Measurements from ENCODE around the gene AFF4. TPM values are rescaled to one million over a fixed set of nuclear protein-coding genes. Genes with fewer than 3 reads are reported as not detected.

The AFF4 gene
- total and polyA plus RNA-seq, 2 experiments from 2014 or later = 41.7 to 47.3 TPM

GRCh38 chr5:132831095-132831860 lies 132.2 kb downstream of the AFF4 start:
- H3K36me3 ChIP-seq (ENCODE audit: low read depth) = no peaks in the 10 kb centered on the region
- peaks cover 11% of the 10 kb centered on the region; the same call in 1 of the 2 replicates for H3K79me2 ChIP-seq (ENCODE audit: insufficient read depth)
- H2AFZ ChIP-seq = peak overlapping the region; percentile 87
- 83 to 84% methylated on average over 15 of the region's 15 CpGs for WGBS, 2 experiments (ENCODE audit: low coverage in 1 of 2, low lambda C conversion rate in 2 of 2, missing lambda C conversion rate in 2 of 2)
- peak overlapping the region; percentile 86 for H3K4me2 ChIP-seq (ENCODE audit: unreplicated experiment)
- no peak for DNase-seq
- no peaks in the 10 kb centered on the region for H3F3A ChIP-seq (ENCODE audit: insufficient read depth)
- in situ Hi-C loops (cut with MboI) = no loop called here
- peaks cover 4% of the 10 kb centered on the region; the same call in 1 of the 2 replicates for H3K4me1 ChIP-seq (ENCODE audit: insufficient read depth)
- H3K4me3 ChIP-seq = peak overlapping the region; percentile 76; the same call in 1 of the 2 replicates
- TF ChIP-seq EZH2 (IDR thresholded peaks at IDR 0.05; ENCODE audit: insufficient read depth, poor library complexity, severe bottlenecking) (no peak), EZH2phosphoT487 (IDR thresholded peaks at IDR 0.05; ENCODE audit: insufficient read depth, low read depth) (no peak)
- H4K20me1 ChIP-seq (ENCODE audit: insufficient read depth) = no peaks in the 10 kb centered on the region
- no peaks in the 10 kb centered on the region for H3K9me2 ChIP-seq (ENCODE audit: insufficient read depth)
- H3K9ac ChIP-seq = peak overlapping the region; percentile 82
- H3K27ac ChIP-seq = no peak overlapping the region
- H3K9me3 ChIP-seq (ENCODE audit: low read depth) = no peaks in the 10 kb centered on the region
- no peaks in the 10 kb centered on the region for H3K27me3 ChIP-seq (replicated peaks; ENCODE audit: insufficient read depth)

DNA sequence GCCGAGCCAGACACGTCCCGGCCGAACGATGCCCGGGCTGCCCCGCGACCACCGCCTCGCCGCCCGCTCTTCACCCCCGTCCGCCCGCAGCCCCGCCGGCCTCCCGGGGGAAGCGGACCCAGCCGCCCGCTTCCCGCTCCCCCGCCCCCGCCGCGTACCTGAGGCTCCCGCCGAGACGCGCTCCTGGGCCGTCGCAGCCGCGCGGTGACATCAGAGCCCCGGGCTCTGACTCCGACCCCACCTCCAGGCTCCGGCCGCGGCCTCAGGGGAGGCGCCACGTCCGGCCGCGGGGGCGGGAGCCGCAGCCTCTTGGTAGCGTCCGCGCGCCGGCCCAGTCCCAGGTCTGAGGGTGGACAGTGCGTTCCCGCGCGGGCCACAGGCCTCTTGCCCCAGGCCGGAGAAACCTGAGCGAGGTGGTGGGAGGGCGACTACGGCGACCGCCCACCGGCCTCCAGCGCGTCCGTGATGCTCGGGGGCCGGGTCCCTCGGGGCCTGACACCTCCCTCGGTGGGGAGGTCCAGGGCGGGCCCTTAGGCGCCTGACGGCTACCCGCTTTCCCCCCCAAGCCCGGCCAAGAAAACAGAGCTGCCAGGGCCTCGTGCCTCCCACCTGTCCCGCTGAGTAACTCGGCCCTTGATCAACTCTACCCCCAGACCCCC lies 132.9 kb downstream of the AFF4 start, which contains the start of gene SHROOM1:
TSS of gene SHROOM1 (minus strand) at position 212 of the 659 bp plus-strand sequence. CDS start 4,507 bp downstream, outside the sequence.
- Histone ChIP-seq H3K4me2 (ENCODE audit: unreplicated experiment) (peak within 1 kb of the TSS; percentile 86), H3K4me1 (ENCODE audit: insufficient read depth) (peaks cover 4% of the 10 kb centered on the region; the same call in 1 of the 2 replicates), H3K36me3 (ENCODE audit: low read depth) (no peaks in the 10 kb centered on the region), H3F3A (ENCODE audit: insufficient read depth) (no peaks in the 10 kb centered on the region), H3K9ac (peak within 1 kb of the TSS; percentile 82), H3K9me3 (ENCODE audit: low read depth) (no peaks in the 10 kb centered on the region), H3K27ac (peak within 1 kb of the TSS; percentile 11; the same call in 1 of the 2 replicates), H3K79me2 (ENCODE audit: insufficient read depth) (peaks cover 11% of the 10 kb centered on the region; the same call in 1 of the 2 replicates), H3K27me3 (replicated peaks; ENCODE audit: insufficient read depth) (no peaks in the 10 kb centered on the region), H3K4me3 (peak within 1 kb of the TSS; percentile 76), H3K9me2 (ENCODE audit: insufficient read depth) (no peaks in the 10 kb centered on the region), H2AFZ (peak within 1 kb of the TSS; percentile 87), H4K20me1 (ENCODE audit: insufficient read depth) (no peaks in the 10 kb centered on the region)
- in situ Hi-C loops (cut with MboI) = no loop called here
- peak; percentile 85 for DNase-seq
- TF ChIP-seq EZH2 (IDR thresholded peaks at IDR 0.05; ENCODE audit: insufficient read depth, poor library complexity, severe bottlenecking) (no peak), EZH2phosphoT487 (IDR thresholded peaks at IDR 0.05; ENCODE audit: insufficient read depth, low read depth) (no peak)
- 17 to 18% methylated on average over 13 to 21 of the region's 78 CpGs for WGBS, 2 experiments (ENCODE audit: low coverage in 1 of 2, low lambda C conversion rate in 2 of 2, missing lambda C conversion rate in 2 of 2)

DNA sequence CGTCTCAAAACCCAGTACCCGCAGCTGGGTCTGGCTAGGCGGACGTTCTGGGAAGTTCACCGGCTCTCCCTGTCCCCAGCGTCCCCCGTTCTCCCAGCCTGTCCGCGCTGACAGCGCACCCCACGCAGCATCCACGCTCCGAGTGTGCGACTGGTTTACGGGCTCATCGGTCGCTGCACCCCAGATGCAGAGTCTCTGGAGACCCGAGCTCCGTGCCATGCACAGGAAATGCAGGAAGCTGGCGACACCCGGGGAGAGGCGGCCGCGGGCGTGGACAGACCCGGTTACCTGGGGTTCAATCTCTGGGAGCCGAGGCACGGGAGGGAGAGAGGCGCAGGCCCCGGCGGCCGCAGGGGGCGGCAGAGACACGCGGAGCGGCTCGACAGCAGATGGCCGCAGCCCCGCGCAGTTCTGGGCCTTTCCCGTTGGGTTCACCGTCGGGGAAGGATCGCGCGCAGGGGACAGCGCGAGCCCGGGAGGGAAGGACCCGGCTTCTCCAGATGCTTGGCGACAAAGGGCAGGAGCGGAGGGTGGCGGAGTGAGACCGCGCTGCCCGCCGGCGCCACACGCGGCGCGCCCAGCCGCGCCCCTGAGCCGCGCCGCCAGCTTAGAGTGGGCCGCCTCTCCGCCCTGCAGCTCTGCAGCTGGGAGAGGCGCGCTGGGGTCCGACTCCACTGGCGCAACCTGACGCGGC lies 133.5 kb downstream of the AFF4 start:
- in situ Hi-C loops (cut with MboI) = no loop called here

More for the DNA sequence above, 133.5 kb downstream of the AFF4 start:
- H3K4me2 ChIP-seq (ENCODE audit: unreplicated experiment) = peak overlapping the region; percentile 86
- peaks cover 4% of the 10 kb centered on the region; the same call in 1 of the 2 replicates for H3K4me1 ChIP-seq (ENCODE audit: insufficient read depth)
- no peaks in the 10 kb centered on the region for H3K36me3 ChIP-seq (ENCODE audit: low read depth)
- DNase-seq = peak; percentile 90
- H3K9ac ChIP-seq = peak overlapping the region; percentile 82
- H3K9me2 ChIP-seq (ENCODE audit: insufficient read depth) = no peaks in the 10 kb centered on the region
- peak overlapping the region; percentile 11; the same call in 1 of the 2 replicates for H3K27ac ChIP-seq
- no peaks in the 10 kb centered on the region for H3F3A ChIP-seq (ENCODE audit: insufficient read depth)
- H4K20me1 ChIP-seq (ENCODE audit: insufficient read depth) = no peaks in the 10 kb centered on the region
- no peaks in the 10 kb centered on the region for H3K27me3 ChIP-seq (replicated peaks; ENCODE audit: insufficient read depth)
- 3 to 4% methylated on average over 57 to 63 of the region's 75 CpGs for WGBS, 2 experiments (ENCODE audit: low coverage in 1 of 2, low lambda C conversion rate in 2 of 2, missing lambda C conversion rate in 2 of 2)
- no peaks in the 10 kb centered on the region for H3K9me3 ChIP-seq (ENCODE audit: low read depth)
- H3K4me3 ChIP-seq = peak overlapping the region; percentile 76
- peaks cover 11% of the 10 kb centered on the region; the same call in 1 of the 2 replicates for H3K79me2 ChIP-seq (ENCODE audit: insufficient read depth)
- TF ChIP-seq EZH2phosphoT487 (IDR thresholded peaks at IDR 0.05; ENCODE audit: insufficient read depth, low read depth) (no peak), EZH2 (IDR thresholded peaks at IDR 0.05; ENCODE audit: insufficient read depth, poor library complexity, severe bottlenecking) (no peak)
- H2AFZ ChIP-seq = peak overlapping the region; percentile 87

Data from GM23248 (cell line).